HG03159 (cell line): ENCODE data around the gene TMEM214.
A peak's percentile ranks its signal among the peaks of the same experiment; 100 is the strongest.

Experiments
- ATAC-seq: cut with Tn5 transposase; IDR thresholded peaks from one replicate; pipeline ENCODE4 v1.9.1; 2021; ENCODE audit warnings: mild to moderate bottlenecking, moderate library complexity; ENCODE audit not compliant: unreplicated experiment

The TMEM214 gene

DNA sequence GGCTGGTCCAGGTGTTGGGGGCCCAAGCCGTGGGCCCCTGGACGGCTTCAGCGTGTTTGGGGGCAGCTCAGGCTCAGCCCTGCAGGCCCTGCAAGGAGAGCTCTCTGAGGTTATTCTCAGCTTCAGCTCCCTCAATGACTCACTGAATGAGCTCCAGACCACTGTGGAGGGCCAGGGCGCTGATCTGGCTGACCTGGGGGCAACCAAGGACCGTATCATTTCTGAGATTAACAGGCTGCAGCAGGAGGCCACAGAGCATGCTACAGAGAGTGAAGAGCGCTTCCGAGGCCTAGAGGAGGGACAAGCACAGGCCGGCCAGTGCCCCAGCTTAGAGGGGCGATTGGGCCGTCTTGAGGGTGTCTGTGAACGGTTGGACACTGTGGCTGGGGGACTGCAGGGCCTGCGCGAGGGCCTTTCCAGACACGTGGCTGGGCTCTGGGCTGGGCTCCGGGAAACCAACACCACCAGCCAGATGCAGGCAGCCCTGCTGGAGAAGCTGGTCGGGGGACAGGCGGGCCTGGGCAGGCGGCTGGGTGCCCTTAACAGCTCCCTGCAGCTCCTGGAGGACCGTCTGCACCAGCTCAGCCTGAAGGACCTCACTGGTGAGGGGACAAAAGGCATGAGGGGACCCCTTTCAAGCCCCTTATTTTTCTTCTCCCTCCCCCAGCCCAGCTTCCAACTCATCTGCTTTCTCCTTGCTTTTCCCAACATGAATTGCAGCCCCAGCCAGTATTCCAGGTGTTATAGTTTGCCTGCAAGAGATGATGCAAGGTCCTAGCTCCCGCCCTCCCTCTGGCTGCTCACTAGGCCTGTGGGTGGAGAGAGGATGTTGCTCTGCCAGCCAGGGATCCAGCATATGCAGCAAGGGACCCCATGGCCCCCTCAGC lies 50.9 kb downstream of the TMEM214 start:
- no peak for ATAC-seq

- ATAC-seq = no peak
Observed at GRCh38 chr2:27084297-27085061, 51.7 kb downstream of the TMEM214 start.

- ATAC-seq = no peak
Observed at GRCh38 chr2:27085062-27085672, 52.4 kb downstream of the TMEM214 start.

- ATAC-seq = peak; percentile 3
Observed at GRCh38 chr2:27085673-27086089, 52.9 kb downstream of the TMEM214 start.

DNA sequence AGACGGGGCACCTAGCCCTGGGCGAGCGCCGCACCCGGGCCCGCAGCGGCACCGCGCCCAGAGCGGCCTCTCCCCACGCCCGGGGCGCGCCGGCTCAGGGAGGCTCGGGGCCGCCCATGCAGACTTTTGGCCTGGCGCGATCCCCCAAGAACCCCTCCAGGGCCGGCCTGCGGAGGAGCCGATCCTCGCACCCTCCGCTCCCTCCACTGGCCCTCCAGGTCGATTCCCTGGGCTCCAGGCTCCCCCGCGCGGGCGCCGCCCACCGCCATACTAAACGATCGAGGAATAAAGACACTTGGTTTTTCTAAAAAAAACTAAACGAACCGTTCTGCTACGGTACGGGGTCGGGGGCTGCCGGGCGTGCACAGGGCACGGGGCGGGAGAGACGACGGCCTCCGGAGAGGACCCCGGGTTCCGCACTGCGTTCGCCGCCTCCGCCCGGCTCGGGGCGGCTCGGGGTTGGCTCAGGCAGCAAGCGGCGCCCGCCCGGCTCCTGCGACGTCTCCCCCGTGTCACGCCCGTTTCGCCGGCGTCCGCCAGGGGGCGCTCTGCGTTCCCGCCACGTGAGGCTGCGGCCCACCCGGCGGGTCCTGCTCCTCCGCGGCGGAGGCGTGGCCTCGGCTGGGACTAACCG lies 53.4 kb downstream of the TMEM214 start:
- peak; percentile 71 for ATAC-seq

GRCh38 chr2:27086724-27087593 lies 54.2 kb downstream of the TMEM214 start, which contains the start of gene KHK:
TSS of gene KHK (plus strand) at chr2:27086772. CDS start at chr2:27087260, 488 bp downstream.
- ATAC-seq = no peak

DNA sequence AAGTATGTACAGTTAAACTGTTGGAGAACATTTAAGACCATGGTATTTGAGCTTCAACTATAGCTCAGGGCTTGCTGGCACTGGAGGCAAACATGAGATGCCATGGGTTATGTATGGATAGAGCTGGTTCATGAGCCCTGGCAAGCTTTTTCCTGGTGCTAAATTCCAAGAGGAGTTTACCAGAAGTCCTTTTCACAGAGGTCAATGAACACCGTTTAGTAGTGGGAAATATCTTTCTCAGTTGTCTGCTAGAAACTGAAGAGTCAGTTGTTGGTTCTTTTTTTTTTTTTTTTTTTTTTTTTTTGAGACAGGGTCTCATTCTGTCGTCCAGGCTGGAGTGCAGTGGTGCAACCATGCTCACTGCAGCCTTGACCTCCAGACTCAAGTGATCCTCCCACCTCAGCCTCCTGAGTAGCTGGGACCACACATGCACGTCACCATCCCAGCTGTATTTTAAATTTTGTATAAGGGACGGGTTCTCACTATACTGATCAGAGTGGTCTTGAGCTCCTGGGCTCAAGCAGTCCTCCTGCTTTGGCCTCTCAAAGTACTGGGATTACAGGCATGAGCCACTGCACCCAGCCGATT lies 55.2 kb downstream of the TMEM214 start:
- no peak for ATAC-seq

DNA sequence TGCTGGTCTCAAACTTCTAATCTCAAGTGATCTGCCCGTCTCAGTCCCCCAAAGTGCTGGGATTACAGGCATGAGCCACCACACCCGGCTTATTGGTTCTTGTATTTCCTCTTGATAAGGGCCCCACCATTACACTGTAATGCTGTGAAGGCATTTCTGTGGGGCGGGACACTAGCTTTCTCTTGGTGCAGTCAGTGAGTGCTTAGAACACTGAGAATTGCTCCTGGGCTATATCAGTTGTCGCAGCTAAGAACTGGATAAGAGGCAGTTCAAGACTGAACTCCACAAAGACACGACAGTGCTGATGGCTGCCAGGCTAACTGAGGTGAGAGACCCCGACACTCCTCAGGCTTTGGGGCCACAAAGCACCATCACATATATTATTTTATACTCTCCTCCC lies 55.9 kb downstream of the TMEM214 start:
- no peak for ATAC-seq

DNA sequence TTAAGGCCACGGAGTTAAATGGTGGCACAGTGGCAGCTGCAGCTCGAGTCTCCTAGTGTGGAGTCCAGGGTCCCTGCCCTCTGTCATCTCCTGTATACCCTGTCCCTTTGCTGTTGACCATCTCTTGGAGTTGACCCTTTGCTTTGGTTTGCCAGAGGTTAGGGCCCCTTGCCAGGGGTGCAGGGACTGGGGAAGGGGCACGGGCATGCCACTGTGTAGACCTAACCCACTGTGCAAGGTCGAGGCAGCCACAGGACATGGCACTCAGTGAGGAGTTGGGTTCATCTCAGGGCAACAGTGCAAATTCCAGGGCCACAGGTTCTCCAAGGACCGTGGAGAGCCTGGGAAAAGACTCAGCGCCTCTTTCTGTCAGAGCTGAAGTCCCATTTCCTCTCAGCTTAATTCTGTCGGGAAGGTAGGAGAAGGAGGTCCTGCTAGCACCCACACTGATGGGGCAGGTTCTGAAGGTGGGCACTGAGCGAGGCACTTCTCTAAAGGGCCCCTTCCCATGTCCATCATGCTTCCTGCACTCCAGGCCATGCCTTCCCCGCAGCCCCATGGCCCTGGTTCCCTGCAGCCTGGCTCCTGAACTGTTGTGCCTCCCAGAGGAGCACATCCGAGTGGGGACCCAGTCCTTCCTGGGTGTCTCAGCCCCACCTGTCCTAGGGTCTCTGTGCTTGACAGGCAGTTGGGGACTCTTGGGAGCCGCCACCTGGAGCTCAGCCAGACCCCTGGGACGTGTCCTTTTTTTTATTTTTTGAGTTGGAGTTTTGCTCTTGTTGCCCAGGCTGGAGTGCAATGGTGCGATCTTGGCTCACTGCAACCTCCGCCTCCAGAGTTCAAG lies 56.6 kb downstream of the TMEM214 start:
- ATAC-seq = no peak
